Hematopoietic multipotent progenitor cell treated with erythropoietin and hydrocortisone succinate and interleukin-3 and kit ligand, for 15 days (in vitro differentiated cells): ENCODE measurements around the gene COPS8.

Source experiments
- DNase-seq: peaks from one replicate; pipeline ENCODE4 v3.0.0-alpha.2; 2015; ENCODE audit warnings: low spot score

COPS8 gene

DNA sequence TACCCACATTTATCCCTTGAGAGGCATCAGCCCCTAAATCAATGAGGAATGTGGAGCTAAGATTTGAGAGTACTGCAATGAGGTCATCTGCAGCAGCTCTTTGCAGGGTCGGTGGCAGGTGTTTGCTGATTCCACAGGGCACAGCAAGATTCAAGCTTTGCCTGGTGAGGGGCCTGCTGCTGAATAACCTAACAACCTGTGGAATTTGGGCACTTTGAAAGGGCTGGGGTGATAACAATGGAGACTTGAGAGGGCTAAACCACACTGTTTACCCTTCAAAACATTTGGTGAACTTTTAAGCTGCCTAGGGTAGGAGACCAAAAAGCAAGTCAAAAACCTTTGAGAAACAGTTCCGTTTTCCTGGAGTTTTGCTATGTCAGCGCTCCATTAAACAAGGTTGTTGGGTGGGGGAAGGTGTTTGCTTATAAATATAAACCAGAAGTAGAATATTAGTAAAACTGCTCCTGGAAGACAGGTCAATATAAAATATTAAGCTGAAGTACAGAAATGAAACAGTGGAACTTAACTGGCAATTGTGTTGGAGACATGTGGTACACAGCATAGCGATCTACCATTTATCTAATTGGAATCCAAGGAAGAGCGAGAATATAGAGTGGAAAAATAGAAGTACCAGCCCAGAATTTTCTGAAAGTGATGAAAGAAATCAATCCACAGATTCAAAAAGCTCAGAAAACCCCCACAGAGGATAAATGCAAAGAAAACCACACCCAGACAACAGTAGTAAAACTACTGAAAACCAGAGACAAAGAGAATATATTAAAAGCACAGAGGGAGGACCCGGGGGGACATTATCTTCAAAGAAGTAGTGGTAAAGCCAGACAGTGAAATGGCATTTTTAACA, 15.7 kb downstream of the COPS8 start:
- no peak for DNase-seq

DNA sequence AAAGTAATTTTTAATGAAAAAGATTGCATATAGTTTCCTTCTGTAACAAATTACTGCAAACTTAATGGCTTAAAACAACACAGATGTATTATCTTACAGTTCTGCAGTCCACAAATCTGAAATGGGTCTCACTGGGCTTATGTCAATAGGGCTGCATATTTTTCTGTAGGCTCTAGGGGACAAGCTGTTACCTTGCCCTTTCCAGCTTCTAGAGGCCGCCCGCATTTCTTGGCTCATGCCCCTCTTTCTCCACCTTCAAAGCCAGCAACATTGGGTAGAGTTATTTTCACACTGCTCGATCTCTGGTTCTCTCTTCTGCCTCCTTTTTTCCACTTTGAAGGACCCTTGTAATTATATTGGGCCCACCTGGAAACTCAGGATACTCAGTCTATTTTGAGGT, 16.7 kb downstream of the COPS8 start:
- DNase-seq: no peak

DNA sequence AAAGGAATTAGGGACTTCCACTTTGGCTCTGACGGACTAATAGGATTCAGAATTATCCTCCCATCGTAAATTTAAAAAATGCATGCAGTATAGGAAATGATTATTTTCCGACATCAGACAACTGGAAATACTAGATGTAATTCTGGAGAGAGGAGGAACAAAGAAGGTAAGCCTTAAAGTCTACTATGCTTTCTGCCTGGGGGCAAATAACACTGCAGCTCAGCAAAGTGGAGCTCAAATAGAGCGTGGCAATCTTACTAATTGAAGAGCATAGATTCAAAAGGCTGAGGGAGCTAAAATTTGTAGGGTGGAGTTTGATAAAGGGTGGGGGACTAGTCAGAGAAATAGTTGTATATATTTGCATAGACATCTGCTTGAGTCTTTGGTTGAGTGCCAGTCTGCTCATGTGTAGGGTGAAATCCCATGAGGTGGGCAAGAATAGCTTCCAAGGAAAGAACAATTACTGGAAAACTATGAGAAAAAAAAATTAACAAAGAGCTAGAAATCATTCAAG, 23.8 kb downstream of the COPS8 start:
- DNase-seq: no peak

DNA sequence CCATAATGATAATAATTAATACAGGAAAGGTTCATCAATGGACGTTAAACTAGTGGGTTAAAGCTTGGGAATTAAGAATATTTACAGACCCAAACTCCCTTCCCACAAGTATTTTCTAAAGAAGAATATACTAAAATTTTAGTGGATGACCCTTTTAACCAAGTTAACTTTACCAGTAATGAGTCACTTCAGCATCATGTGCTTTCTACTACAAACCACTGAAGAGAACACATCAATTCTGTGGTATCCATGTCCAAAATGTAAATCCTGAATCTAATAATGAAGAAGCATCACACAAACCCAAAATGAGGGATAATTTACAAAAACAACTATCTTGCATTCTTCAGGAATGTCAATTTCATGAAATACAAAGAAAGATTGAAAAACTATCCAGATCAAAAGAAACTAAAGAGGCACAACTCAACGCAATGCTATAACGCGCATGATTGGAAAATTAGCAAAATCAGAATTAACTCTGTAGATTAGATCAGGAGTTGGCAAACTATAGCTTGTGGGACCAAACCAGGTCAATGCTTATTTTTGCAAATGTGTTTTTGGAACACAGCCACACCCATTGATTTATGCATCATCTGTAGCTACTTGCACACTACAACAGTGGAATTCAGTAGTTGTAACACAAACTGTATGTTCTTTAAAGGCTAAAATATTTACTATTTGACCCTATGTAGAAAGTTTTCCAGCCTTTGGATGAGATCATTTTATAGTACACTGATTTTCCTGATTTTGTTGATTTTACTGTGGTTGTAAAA, 27.5 kb downstream of the COPS8 start:
- no peak for DNase-seq

DNA sequence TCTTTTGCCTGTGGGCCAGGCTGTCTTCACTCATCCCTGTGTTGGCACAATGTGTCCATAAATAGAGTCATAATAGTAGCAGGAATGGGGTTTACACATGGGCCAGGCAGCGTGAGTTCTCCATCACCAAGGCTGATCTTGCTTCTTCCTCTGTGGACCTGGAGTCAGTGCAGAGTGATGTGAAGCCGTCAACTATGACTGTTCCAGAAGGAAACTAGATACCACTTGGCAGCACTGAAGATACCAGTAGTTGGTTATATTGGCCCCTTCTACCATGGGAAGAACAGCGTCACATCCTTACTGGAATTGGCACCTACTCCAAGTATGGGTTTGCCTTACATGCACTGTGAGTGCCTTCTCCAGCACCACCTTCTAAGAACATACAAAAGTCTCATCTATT, 30.2 kb downstream of the COPS8 start:
- DNase-seq: no peak

DNA sequence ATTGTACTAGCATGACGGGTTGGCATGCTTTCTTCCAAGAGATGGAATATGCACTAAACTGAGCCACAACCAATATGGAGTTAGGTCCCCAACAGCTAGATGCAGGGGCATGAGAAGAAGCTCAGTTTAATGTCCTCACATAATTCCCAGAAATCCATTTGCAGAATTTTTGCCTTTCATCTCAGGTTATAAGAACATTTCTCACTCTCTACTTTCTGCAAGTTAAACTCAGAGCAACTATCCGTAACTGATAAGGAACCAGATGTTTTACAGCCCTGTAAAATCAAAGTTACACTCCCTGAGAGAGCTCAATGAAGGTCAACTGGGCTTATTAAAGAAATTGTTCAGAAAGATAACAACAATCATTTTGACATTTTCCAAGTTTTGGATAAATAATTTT, 30.7 kb downstream of the COPS8 start:
- no peak for DNase-seq

DNA sequence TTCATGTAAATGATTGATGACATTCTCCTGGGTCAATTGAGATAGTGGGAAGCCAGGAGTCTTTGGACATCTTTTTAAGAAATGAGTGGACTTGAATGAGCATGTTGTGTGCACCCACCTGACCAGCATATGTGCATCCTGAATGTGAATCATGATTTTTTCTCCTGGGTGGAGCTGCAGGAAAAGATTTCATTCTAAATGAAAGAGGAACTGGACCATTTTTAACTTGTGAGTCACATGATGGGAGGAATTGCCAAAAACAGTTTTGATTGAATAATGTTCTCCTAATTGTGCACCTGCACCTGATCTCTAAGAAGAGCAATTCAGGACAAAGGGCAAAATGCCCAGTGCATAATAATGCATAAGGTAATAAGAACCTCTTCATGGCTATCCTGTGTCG, 32.3 kb downstream of the COPS8 start:
- no peak for DNase-seq

DNA sequence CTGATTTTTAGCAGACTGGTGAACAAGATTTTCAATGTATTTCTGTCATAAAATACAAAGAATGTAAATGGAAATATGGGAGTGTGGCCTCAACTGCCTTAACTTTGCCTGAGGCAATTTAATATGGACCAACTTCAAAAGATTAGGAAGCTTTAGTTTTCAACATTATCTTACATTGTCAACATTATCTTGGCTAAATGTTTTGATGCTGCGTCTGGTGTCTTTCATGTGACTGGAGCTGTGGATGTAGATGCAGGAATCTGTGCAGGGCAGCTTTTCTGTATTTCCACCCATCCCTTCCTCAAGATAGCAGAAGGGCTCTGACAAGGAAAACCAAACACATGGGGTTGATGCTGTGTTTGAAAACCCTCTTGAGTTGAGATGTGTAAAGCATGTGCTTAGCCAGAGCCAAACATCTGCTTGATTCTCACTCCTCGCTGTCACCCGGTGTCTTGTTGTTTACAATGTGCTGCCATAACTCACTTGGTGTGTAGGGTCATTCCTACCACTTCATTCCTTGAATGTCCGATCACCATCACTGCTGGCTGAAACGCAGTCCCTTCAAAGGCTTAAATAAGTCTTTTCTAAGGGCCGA, 33.0 kb downstream of the COPS8 start:
- no peak for DNase-seq

DNA sequence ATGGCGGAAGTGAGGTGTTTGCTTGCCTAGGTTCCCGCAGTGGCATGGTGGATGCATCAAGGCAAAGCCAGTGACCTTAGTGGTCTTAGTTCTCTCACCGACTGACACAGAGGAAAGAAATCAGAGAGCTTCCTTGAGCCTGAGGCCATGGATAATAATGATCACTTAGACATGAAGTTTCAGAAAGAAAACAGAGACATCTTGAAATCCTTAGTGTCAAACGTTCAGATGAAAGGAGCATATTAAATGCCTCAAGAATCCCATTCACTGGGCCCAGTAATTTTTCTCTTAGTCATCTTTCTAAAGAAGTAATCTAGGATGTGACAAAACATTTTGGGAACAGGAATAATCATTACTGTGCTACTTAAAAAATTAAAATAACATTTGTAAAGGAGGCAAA, 35.2 kb downstream of the COPS8 start:
- no peak for DNase-seq

DNA sequence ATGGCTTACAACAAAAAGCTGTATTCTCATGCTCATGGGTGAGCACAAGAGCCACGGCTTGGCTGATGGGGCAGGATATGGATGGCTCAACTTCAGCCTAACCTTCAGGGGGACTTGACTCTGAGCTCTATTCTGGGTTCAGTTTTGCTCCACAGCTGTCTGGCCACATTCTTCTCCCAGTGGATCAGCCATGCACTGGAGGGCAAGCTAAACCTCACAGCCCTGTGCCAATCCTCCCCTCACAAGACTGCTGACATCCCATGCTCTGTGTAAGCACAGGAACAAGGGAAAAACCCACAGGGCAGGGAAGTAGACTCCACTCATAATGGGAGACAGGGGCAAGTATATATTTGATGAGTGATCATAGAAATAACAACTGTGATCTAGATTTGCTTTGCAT, 35.6 kb downstream of the COPS8 start:
- DNase-seq: no peak

DNA sequence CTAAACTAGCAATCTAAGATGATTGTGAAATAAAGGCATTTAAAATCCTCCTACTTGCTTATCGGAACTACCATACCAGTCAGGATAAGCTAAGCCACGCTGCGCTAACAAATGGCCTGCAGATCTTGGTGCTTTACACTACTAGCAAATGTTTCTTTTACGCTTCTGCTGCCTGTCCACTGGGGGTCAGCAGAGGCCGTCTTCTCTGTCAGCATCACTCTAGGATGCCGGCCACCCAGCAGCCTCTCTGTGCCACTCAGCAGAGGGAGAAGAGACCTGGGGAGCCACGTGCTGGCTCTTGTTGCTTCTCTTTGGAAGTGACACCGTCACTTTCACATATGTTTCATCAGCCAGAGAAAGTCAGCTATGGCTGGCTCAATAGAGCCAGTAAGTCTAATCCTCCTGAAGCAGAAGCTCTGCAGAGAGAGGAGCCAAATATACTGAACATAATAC, 36.6 kb downstream of the COPS8 start:
- DNase-seq: no peak

DNA sequence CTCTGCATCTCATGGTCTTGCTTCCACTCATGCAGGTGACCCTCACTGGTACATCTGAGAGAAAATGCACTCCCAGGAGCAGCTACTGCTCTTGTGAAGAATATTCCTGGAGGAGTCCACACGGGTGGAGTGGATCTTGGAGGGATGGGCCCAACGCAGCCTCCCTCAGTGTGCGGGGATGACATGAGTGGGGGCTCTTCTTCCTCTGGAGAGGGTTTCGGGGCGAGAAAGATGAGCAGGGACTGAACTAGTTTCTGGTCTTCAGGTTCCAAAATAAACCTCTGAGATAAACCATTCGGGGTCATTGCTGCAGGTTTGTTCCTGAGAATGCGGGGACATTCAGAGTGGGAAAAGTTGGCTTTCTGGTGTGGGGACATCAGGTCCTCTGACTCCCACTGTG, 39.1 kb downstream of the COPS8 start:
- no peak for DNase-seq

DNA sequence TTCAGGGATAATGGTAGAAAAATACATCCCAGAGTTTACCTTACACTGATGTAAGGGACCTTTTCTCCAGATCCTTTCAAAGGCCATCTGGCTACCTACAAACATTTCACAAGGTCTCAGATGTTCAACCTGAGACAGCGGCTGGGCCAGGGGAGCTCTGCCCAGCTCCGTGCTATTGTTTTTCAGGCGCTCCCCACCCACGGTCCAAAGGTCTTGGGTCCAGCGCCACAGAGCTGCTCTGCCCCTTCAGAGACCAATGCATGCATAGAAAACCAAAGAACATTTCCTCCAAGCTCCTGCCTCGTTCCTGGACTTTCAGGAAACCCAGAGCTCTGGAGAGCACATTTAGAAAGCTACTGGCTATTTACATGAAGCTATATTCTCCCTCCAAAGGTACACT, 40.3 kb downstream of the COPS8 start:
- no peak for DNase-seq

DNA sequence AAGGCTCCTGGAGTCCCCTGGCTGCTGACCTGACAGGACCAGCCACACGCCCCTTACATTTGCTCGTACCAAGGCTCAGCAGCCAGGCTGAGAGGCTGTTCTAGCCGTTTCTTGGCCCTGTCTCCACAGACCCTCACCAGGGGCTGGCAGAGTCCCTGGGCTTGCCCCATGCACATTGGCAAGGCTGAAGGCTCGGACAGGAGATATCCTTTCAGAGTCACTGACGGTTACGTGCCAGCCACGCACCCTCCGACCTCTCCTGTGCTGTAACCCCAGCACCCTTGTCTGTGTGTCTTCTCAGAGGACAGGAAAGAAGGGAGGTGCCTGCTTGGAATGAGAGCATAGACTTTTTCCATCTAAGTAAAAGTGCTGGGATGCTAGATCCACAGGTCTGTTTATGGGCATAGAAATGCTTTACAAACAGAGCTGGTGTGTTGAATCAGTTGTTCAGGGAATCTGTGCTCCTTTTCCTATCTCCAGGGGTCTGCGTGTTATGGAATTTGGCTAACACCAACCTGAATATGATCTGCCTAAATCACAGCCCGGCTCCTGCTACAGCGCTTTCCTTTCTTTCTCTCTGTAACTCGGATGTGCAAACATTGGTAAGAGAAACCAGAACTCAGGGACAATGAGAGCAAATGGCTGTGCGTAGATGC, 41.0 kb downstream of the COPS8 start:
- DNase-seq: no peak

DNA sequence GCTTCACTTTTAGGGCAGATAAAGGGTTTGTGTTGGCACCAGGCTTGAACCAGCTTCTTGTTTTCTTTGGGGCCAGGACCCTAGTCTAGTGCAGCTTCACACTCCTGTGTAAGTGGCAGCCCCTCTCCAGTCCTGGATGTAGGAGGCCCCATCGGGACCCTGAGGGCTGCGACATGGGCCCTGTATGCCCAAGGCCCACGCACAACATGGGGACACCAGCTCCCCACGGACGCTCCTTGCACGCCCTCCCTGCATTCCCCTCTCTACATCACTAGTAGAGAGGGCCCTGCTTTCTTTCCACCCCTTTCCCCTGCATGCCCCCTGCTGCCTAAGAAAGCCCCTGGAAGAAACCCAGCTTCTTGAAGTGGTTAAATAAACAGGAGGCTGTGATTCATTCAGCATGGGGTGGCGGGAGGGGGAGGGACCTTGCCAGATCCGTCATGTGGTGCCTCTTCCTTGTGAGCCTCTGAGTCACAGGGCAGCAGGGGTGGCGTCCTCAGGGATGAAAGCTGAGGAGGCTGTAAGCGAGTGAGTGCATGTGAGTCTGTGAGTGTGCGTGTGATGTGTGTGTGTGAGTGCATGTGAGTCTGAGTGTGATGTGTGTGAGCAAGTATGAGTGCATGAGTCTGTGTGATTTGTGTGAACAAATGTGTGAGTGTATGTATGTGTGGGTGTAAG, 42.5 kb downstream of the COPS8 start:
- no peak for DNase-seq

DNA sequence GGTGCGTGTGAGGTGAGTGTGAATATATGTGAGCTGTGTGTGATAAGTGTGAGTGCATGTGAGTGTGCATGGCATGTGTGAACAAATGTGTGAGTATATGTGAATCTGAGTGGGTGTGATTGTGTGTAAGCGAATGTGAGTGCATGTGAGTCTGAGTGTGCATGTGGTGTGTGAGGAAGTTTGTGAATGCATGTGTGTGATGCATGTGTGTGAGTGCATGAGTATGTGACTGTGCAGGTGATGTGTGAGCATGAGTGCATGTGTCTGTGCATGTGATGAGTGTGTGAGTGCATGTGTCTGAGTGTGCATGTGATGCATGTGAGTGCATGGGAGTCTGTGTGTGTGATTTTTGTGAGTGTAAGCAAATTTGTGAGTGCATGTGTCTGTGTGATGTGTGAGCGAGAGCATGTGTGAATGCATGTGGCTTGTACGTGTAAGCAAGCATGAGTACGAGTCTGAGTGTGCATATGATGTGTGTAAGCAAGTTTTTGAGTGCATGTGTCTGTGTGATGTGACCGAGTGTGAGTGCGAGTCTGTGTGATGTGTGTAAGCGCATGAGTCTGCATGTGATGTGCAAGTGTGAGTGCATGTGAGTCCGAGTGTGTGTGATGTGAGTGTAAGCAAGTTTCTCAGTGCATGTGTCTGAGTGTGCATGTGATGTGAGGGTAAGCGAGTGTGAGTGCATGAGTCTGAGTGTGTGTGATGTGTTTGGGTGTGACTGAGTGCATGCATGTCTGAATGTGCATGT, 43.3 kb downstream of the COPS8 start:
- DNase-seq: no peak

DNA sequence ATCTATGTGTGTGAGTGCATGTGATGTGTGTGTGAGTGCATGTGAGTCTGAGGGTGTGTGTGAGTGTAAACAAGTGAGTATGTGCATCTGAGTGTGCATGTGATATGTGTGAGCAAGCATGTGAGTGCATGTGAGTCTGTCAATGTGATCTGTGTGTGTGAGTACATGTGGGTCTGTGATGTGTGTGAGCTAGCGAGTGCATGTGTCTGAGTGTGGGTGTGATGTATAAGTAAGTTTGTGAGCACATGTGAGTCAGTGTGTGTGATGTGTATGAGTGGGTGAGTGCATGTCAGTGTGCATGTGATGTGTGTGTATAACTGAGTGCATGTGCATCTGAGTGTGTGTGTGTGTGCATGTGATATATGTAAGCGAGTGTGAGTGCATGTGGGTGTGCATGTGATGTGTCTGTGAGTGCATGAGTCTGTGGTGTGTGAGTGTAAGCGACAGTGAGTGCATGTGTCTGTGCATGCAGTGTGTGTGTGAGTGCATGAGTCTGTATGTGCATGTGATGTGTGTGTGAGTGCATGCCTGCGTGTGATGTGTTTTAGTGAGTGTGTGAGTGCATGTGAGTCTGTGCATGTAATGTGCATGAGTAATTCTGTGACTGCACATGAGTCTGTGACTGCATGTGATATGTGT, 44.1 kb downstream of the COPS8 start:
- no peak for DNase-seq

DNA sequence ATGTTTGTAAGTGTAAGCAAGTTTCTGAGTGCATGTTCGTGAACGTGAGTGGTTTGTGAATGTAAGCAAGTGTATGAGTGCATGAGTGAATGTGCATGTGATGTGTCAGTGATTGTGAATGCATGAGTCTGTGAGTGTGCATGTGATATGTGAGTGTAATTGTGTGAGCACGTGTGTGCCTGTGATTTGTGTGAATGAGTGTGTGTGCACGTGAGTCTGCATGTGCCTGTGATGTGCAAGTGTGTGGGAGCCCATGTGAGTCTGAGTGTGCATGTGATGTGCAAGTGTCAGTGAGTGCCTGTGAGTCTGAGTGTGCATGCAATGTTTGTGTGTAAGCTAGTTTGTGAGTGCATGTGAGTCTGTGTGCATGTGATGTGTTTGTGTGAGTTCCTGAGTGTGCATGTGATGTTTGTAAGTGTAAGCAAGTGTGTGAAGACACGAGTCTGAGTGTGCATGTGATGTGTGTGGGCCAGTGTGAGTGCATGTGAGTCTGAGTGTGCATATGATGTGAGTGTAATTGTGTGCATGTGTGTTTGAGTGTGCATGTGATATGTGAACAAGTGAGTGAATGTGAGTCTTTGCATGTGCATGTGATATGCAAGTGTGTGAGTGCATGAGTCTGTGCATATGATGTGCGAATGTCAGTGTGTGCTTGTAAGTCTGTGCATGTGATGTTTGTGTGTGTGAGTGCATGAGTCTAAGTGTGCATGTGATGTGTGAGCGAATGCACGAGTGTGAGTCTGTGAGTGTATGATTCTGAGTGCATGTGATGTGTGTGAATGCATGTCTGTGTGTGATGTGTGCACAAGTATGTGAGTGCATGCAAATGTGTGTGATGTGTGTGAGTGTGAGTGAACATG, 45.1 kb downstream of the COPS8 start:
- DNase-seq: no peak

DNA sequence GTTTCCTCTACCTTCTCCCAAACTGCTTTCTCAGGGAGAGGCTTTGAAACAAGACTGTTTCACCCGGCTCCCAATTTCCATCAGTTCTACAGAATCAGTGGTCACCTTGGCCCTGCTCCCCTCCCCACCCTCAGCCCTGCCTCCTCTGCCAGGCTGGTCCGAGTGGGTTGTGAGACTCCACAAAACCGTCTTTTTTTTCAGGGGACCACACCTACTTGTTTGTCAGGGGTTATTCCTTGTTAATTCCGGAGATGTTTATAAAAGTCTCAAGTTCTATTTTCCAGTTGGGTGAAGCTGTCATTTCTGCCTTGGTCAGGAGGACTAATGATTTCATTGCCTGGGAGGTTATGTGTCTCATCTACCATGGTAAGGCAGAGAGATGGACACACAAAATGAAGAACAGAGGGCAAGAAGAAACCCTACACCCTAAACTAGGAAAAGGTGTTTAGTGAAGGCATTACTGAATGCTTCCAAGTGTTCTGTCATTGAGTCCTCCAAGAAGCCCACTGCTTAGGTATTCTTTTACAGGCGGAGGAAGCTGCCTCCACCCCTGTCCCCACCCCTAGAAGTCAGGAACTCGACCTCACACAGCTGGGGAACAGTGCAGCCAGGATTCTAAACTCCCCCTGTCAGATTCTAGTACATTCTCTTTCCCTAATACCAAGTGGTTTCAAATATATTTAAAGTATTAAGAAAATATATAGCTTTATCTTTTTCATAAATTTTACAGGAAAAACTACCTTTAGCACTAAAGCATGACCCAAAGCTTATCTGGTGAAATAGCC, 46.3 kb downstream of the COPS8 start:
- no peak for DNase-seq
